ENCODE measurements around the gene RFX4. TPM values are rescaled to one million over a fixed set of nuclear protein-coding genes. Genes with fewer than 3 reads are reported as not detected.

RFX4 gene
- total RNA-seq, 2 experiments from 2014 or later = not detected

- POLR2A ChIA-PET = interaction anchor here (1.0 to 1.1 kb wide), 5 partner anchors 11 to 21 kb away, joined by 3 to 5 read pairs (median 4); no protein-coding TSS in a partner anchor
- Histone ChIP-seq H3K27ac (ENCODE audit: low read depth, low read length, poor library complexity, severe bottlenecking) (no peak overlapping the region), H3K4me3 (ENCODE audit: low read depth, low read length, poor library complexity, severe bottlenecking) (no peak overlapping the region), H4K20me1 (ENCODE audit: insufficient read depth, low read length) (no peaks in the 10 kb centered on the region), H3K36me3 (ENCODE audit: insufficient read depth, low read length) (no peaks in the 10 kb centered on the region), H3K9me2 (ENCODE audit: insufficient read depth, low read length) (no peaks in the 10 kb centered on the region), H2AFZ (ENCODE audit: low read length) (peak overlapping the region; percentile 48; the same call in 1 of the 2 replicates), H3K79me2 (ENCODE audit: insufficient read depth, low read depth, low read length) (no peaks in the 10 kb centered on the region), H3K4me2 (ENCODE audit: low read length) (peak overlapping the region; percentile 66), H3K4me1 (ENCODE audit: insufficient read depth, low read length, poor library complexity, severe bottlenecking) (peaks cover 45% of the 10 kb centered on the region), H3K9me3 (ENCODE audit: low read length) (no peaks in the 10 kb centered on the region)
- intact Hi-C loops (cut with micrococcal nuclease; ENCODE audit: unreplicated experiment) = no loop called here
- no peak for DNase-seq (ENCODE audit: low spot score)
- CTCF ChIA-PET (ENCODE audit: unreplicated experiment) = interaction anchor here (1.3 kb wide), 1 partner anchor 8 kb away, joined by 4 read pairs; no protein-coding TSS in a partner anchor
- no peak for TF ChIP-seq CTCF (conservative IDR thresholded peaks at IDR 0.05; ENCODE audit: low read length)
- TF ChIP-seq EZH2phosphoT487 (IDR thresholded peaks at IDR 0.05; ENCODE audit: borderline replicate concordance, low read depth, low read length) = no peak
- BruUV-seq (replicated peaks) = no TSS peak
Measured at GRCh38 chr12:106754331-106754730, 171.5 kb downstream of the RFX4 start.

- H3K9me2 ChIP-seq (ENCODE audit: insufficient read depth, low read length) = no peaks in the 10 kb centered on the region
- CTCF ChIA-PET (ENCODE audit: unreplicated experiment) = interaction anchor here (0.7 kb wide), 1 partner anchor 432 kb away, joined by 3 read pairs; no protein-coding TSS in a partner anchor
- H3K27ac ChIP-seq (ENCODE audit: low read depth, low read length, poor library complexity, severe bottlenecking) = no peak overlapping the region
- no peaks in the 10 kb centered on the region for H3K79me2 ChIP-seq (ENCODE audit: insufficient read depth, low read depth, low read length)
- no peak overlapping the region for H3K4me3 ChIP-seq (ENCODE audit: low read depth, low read length, poor library complexity, severe bottlenecking)
- no peaks in the 10 kb centered on the region for H4K20me1 ChIP-seq (ENCODE audit: insufficient read depth, low read length)
- no peak for TF ChIP-seq EZH2phosphoT487 (IDR thresholded peaks at IDR 0.05; ENCODE audit: borderline replicate concordance, low read depth, low read length)
- no peak for TF ChIP-seq CTCF (conservative IDR thresholded peaks at IDR 0.05; ENCODE audit: low read length)
- no peak overlapping the region for H3K4me2 ChIP-seq (ENCODE audit: low read length)
- peak; percentile 17 for DNase-seq (ENCODE audit: low spot score)
- H2AFZ ChIP-seq (ENCODE audit: low read length) = no peak overlapping the region
- H3K4me1 ChIP-seq (ENCODE audit: insufficient read depth, low read length, poor library complexity, severe bottlenecking) = peaks cover 56% of the 10 kb centered on the region
- intact Hi-C loops (cut with micrococcal nuclease; ENCODE audit: unreplicated experiment) = no loop called here
- H3K9me3 ChIP-seq (ENCODE audit: low read length) = no peaks in the 10 kb centered on the region
- POLR2A ChIA-PET = interaction anchor here (0.6 to 2.4 kb wide), 5 partner anchors 11 to 732 kb away, joined by 4 to 12 read pairs (median 5); no protein-coding TSS in a partner anchor
- no TSS peak for BruUV-seq (replicated peaks)
- no peaks in the 10 kb centered on the region for H3K36me3 ChIP-seq (ENCODE audit: insufficient read depth, low read length)
Measured at GRCh38 chr12:106757623-106758348, 175.0 kb downstream of the RFX4 start.
